BE2C (cell line): ENCODE measurements around the gene PCSK5.

Experiments
- DNase-seq: peaks from one replicate; pipeline ENCODE4 v3.0.0-alpha.2; 2020
- H3K27me3 ChIP-seq: fragments of 250-450 bp; sonication (Bioruptor Pico); 2 replicates; pipeline ENCODE4 v1.5.1; 2020; ENCODE audit warnings: mild to moderate bottlenecking
- H3K36me3 ChIP-seq: fragments of 250-450 bp; sonication (Bioruptor Pico); 2 replicates; pipeline ENCODE4 v1.5.1; 2020; ENCODE audit warnings: mild to moderate bottlenecking
- H3K4me1 ChIP-seq: fragments of 250-450 bp; sonication (Bioruptor Pico); 2 replicates; pipeline ENCODE4 v1.5.1; 2020
- H3K4me3 ChIP-seq: 2 replicates; pipeline ENCODE4 v1.5.1; 2011; ENCODE audit warnings: low read depth, low read length
- H3K9me3 ChIP-seq: fragments of 250-450 bp; sonication (Bioruptor Pico); 2 replicates; pipeline ENCODE4 v1.5.1; 2020
- TF ChIP-seq, protein P1 (sequence below): IDR thresholded peaks from 2 replicates; pipeline ENCODE4 v1.5.1; 2012; ENCODE audit warnings: mild to moderate bottlenecking, low read depth, low read length

The PCSK5 gene

DNA sequence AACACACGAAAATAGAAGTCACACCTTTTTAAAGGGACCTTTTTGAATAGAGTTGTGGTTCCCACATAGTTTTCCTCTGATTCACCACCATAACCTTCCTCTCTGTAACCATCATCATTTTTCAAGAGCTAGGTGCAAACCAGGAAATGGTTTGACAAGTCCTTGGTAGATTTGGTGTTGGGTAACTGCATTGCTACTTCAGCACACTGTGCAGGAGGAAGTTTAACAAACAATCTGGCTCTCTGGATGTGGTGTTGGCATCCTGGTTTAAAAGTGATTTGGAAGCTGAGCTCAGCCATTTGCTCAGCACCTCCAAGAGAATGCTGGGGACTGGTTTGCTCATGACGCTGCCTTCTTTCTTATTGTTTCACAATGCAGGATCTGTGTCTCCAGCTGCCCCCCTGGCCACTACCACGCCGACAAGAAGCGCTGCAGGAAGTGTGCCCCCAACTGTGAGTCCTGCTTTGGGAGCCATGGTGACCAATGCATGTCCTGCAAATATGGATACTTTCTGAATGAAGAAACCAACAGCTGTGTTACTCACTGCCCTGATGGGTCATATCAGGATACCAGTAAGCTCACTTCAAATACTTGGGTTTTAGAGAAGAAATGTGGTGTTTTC is 290.7 kb downstream of the PCSK5 start:
- TF ChIP-seq, protein P1, sequence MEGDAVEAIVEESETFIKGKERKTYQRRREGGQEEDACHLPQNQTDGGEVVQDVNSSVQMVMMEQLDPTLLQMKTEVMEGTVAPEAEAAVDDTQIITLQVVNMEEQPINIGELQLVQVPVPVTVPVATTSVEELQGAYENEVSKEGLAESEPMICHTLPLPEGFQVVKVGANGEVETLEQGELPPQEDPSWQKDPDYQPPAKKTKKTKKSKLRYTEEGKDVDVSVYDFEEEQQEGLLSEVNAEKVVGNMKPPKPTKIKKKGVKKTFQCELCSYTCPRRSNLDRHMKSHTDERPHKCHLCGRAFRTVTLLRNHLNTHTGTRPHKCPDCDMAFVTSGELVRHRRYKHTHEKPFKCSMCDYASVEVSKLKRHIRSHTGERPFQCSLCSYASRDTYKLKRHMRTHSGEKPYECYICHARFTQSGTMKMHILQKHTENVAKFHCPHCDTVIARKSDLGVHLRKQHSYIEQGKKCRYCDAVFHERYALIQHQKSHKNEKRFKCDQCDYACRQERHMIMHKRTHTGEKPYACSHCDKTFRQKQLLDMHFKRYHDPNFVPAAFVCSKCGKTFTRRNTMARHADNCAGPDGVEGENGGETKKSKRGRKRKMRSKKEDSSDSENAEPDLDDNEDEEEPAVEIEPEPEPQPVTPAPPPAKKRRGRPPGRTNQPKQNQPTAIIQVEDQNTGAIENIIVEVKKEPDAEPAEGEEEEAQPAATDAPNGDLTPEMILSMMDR = no peak
- Histone ChIP-seq H3K4me1 (no peaks in the 10 kb centered on the region), H3K9me3 (no peaks in the 10 kb centered on the region), H3K27me3 (peaks cover 2% of the 10 kb centered on the region; the same call in 1 of the 2 replicates), H3K4me3 (no peak overlapping the region), H3K36me3 (no peaks in the 10 kb centered on the region)
- DNase-seq = no peak

DNA sequence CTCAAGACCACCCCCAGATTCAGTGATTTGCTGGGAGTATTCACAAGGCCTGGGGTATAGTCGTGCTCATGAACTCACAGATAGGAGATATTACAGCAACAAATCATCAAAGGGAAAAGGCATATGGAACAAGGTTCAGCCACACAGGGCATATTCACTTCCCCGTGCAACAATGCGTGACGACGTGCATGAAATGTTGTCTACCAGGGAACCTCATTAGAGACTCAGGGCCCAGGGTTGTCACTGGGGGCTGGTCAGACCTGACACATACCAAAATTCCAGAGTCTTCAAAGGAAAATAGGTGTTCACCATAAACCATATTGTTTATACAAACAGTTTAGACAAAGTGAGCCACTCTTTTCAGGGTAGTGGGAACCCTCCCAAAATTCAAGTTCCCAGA is 291.3 kb downstream of the PCSK5 start:
- TF ChIP-seq, protein P1 = no peak
- DNase-seq = no peak
- Histone ChIP-seq H3K4me1 (no peaks in the 10 kb centered on the region), H3K4me3 (no peak overlapping the region), H3K36me3 (no peaks in the 10 kb centered on the region), H3K9me3 (no peaks in the 10 kb centered on the region), H3K27me3 (peaks cover 2% of the 10 kb centered on the region; the same call in 1 of the 2 replicates)

GRCh38 chr9:76185432-76185831 is 295.0 kb downstream of the PCSK5 start:
- TF ChIP-seq, protein P1 = no peak
- Histone ChIP-seq H3K4me3 (no peak overlapping the region), H3K4me1 (no peaks in the 10 kb centered on the region), H3K9me3 (no peaks in the 10 kb centered on the region), H3K27me3 (peaks cover 19% of the 10 kb centered on the region), H3K36me3 (no peaks in the 10 kb centered on the region)
- no peak for DNase-seq

DNA sequence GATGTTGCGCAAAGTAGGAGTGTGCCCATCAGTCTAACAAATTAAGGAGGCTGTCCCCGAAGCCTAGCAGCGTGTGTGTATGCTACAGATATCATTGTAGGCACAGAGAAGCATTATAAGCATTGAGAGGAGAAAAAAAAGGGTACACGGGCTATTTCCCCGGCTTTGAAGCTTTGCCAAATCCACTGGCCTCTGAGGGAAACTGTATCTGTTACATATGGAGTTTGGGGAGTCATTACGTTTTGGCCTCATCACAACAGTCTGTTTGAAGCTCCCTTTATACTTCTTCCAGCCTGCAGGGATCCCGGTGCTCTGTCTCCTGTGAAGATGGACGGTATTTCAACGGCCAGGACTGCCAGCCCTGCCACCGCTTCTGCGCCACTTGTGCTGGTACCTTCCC is 297.8 kb downstream of the PCSK5 start:
- Histone ChIP-seq H3K4me1 (no peaks in the 10 kb centered on the region), H3K9me3 (no peaks in the 10 kb centered on the region), H3K27me3 (peaks cover 24% of the 10 kb centered on the region), H3K36me3 (no peaks in the 10 kb centered on the region), H3K4me3 (no peak overlapping the region)
- DNase-seq = no peak
- TF ChIP-seq, protein P1 = no peak

DNA sequence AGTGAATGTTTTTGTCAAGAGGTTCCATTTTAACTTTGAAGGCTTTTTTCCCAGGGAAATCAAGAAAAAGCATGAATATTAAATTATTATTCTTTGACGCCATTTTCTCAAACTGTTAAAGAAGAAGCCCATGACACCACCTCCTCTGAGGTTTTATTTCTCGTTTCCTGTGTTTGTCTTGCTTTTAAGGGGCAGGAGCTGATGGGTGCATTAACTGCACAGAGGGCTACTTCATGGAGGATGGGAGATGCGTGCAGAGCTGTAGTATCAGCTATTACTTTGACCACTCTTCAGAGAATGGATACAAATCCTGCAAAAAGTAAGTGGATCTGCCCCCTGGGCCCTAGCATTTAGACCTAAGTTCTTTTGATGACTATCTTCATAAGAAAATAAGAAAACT is 298.4 kb downstream of the PCSK5 start:
- Histone ChIP-seq H3K9me3 (no peaks in the 10 kb centered on the region), H3K36me3 (no peaks in the 10 kb centered on the region), H3K4me3 (no peak overlapping the region), H3K27me3 (peaks cover 24% of the 10 kb centered on the region), H3K4me1 (no peaks in the 10 kb centered on the region)
- TF ChIP-seq, protein P1 = no peak
- no peak for DNase-seq

GRCh38 chr9:76191493-76191892 is 301.0 kb downstream of the PCSK5 start:
- H3K4me1 ChIP-seq = no peaks in the 10 kb centered on the region
- no peaks in the 10 kb centered on the region for H3K36me3 ChIP-seq
- DNase-seq = no peak
- H3K4me3 ChIP-seq = no peak overlapping the region
- H3K27me3 ChIP-seq = peaks cover 31% of the 10 kb centered on the region
- TF ChIP-seq, protein P1 = no peak
- H3K9me3 ChIP-seq = no peaks in the 10 kb centered on the region
